ENCODE measurements around the gene ZNF143. TPM values are rescaled to one million over a fixed set of nuclear protein-coding genes. Genes with fewer than 3 reads are reported as not detected.

ZNF143 gene
- 10 to 100 TPM; 33.3 to 42.6 (median 36.9) TPM for total RNA-seq

DNA sequence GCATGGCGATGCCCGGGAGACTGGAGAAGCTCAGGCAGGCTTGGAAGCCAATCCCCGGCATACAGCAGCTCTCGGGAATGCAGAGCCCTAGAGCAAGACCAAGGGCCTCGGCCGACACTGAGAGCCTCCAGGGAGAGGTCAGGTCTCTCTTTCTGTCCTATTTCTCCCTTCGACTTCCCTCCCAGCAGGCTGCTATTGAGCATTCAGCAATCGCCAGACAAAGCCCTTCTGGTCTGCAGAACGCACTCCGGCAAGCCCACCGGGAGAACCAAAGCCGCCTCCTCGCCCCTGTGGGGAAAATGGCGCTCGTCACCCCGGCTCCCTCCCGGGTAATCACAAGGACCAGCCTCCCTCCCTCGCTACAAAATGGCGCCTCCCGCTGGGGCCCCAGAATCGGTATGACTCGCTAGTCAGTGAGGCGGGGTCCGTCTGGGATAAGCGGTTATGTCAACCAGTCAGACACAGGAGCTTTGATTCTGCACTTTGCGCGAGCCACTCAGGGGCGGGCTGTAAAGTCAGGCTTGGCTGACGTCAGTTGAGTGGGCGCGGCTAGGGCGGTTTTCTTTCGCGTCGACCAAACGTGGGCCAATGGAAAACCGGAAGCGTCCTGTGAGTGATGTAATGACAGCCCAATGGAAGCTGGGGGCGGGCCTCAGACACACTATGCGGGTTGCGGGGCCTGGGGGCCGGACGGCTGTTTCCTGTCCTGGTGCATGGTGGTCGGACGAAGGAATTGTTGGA lies at the start of gene ZNF143:
TSS of gene ZNF143 (plus strand) at position 691 of the 741 bp plus-strand sequence. CDS start 10,297 bp downstream, outside the sequence.
- H3K4me1 ChIP-seq: peaks cover 20 to 27% of the 10 kb centered on the region in 2 donors
- H3K9me3 ChIP-seq: no peaks in the 10 kb centered on the region
- H3K27ac ChIP-seq: peak within 1 kb of the TSS; percentile 98 to 100 (median 100)
- intact Hi-C loops (cut with DNase I; ENCODE audit: low total_unique reads) (loop anchor here (1.0 to 5.0 kb wide), 5 partner anchors 76 to 773 kb away; partner anchors contain the start of genes IPO7, TMEM41B and WEE1), in situ Hi-C loops (cut with MboI; ENCODE audit: low sequenced_read_pairs in 4 of 4) (no loop called here)
- H3K36me3 ChIP-seq: no peaks in the 10 kb centered on the region
- TF ChIP-seq CTCF (IDR thresholded peaks at IDR 0.05 in 4 of 5, conservative IDR thresholded peaks at IDR 0.05 in 1 of 5): peak in 3 of 5 experiments; percentile 19 to 69 (median 42)
- TF ChIP-seq POLR2A (IDR thresholded peaks at IDR 0.05): peak; percentile 88 to 94
- DNase-seq: peak; percentile 100
- H3K27me3 ChIP-seq: no peaks in the 10 kb centered on the region
- ATAC-seq: peak; percentile 92 to 95
- peak within 1 kb of the TSS; percentile 87 to 100 (median 96) for H3K4me3 ChIP-seq

- H3K27me3 ChIP-seq: no peaks in the 10 kb centered on the region
- TF ChIP-seq POLR2A (IDR thresholded peaks at IDR 0.05): no peak
- H3K4me3 ChIP-seq: no peak overlapping the region
- no peak overlapping the region for H3K27ac ChIP-seq
- no peaks in the 10 kb centered on the region for H3K9me3 ChIP-seq
- DNase-seq: no peak
- H3K4me1 ChIP-seq: no peaks in the 10 kb centered on the region
- intact Hi-C loops (cut with DNase I; ENCODE audit: low total_unique reads): no loop called here
- H3K36me3 ChIP-seq: peaks cover 0 to 91% of the 10 kb centered on the region in 2 donors
- ATAC-seq: no peak
- in situ Hi-C loops (cut with MboI; ENCODE audit: low sequenced_read_pairs in 4 of 4): no loop called here
Observed at GRCh38 chr11:9428706-9429105, 32.1 kb upstream of the ZNF143 start.

DNA sequence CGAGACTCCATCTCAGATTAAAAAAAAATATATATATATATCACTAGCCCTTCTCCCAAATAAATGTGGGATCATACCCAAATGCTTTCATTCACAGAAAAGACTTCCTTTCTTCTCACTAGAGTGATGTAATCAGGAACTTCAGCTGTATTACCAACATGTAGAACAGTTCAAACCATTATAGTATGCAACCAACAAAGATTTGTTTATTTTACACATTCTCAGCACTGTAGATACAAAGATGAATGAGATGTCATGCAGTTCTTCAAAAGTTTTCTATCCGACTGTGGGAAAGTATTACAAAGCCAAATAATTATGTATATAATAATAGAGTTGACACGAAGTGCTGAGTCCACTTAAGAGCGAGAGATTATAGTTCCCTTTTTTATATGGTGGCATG lies 22.2 kb upstream of the ZNF143 start:
- H3K27ac ChIP-seq: no peak overlapping the region
- in situ Hi-C loops (cut with MboI; ENCODE audit: low sequenced_read_pairs in 4 of 4): no loop called here
- H3K9me3 ChIP-seq: no peaks in the 10 kb centered on the region
- no peaks in the 10 kb centered on the region for H3K27me3 ChIP-seq
- no peak for DNase-seq
- no peak for TF ChIP-seq CTCF (IDR thresholded peaks at IDR 0.05 in 4 of 5, conservative IDR thresholded peaks at IDR 0.05 in 1 of 5)
- TF ChIP-seq POLR2A (IDR thresholded peaks at IDR 0.05): no peak
- intact Hi-C loops (cut with DNase I; ENCODE audit: low total_unique reads): no loop called here
- H3K36me3 ChIP-seq: peaks cover 11 to 95% of the 10 kb centered on the region in 2 donors
- H3K4me3 ChIP-seq: no peak overlapping the region
- no peaks in the 10 kb centered on the region for H3K4me1 ChIP-seq
- ATAC-seq: no peak

GRCh38 chr11:9446230-9446629 lies 14.6 kb upstream of the ZNF143 start:
- in situ Hi-C loops (cut with MboI; ENCODE audit: low sequenced_read_pairs in 4 of 4): no loop called here

More at GRCh38 chr11:9446230-9446629, 14.6 kb upstream of the ZNF143 start:
- TF ChIP-seq CTCF (IDR thresholded peaks at IDR 0.05 in 4 of 5, conservative IDR thresholded peaks at IDR 0.05 in 1 of 5) (no peak), POLR2A (IDR thresholded peaks at IDR 0.05) (no peak)
- Histone ChIP-seq H3K4me3 (no peak overlapping the region), H3K9me3 (no peaks in the 10 kb centered on the region), H3K4me1 (no peaks in the 10 kb centered on the region), H3K36me3 (peaks cover 2 to 51% of the 10 kb centered on the region in 2 donors), H3K27ac (no peak overlapping the region), H3K27me3 (no peaks in the 10 kb centered on the region)
- intact Hi-C loops (cut with DNase I; ENCODE audit: low total_unique reads): loop anchor here (10.0 kb wide), 1 partner anchor 59 kb away; no protein-coding TSS in a partner anchor
- no peak for ATAC-seq
- no peak for DNase-seq

Measured in gastrocnemius medialis (tissue), 4 donors.